Endothelial cell of umbilical vein (primary cell): ENCODE results near the gene KIF6.
A peak's percentile ranks its signal among the peaks of the same experiment; 100 is the strongest.

ENCODE experiments used
- CTCF ChIP-seq, 2 donors: IDR thresholded peaks; 1 replicate in 1 of 2; 2 replicates in 1 of 2; pipeline ENCODE4 v1.5.1; 2011; ENCODE audit warnings: low read length in 2 of 2, mild to moderate bottlenecking in 2 of 2, moderate library complexity in 2 of 2, control low read depth in 1 of 2, inconsistent platforms in 1 of 2, low read depth in 1 of 2; ENCODE audit not compliant: insufficient read depth in 1 of 2; ENCODE audit errors: extremely low read depth in 1 of 2
- JUN ChIP-seq: IDR thresholded peaks from 2 replicates; pipeline ENCODE4 v1.6.1; 2011; ENCODE audit warnings: borderline replicate concordance, low read depth; ENCODE audit not compliant: insufficient read length, insufficient read depth
- MAX ChIP-seq: IDR thresholded peaks from 2 replicates; pipeline ENCODE4 v1.6.1; 2011; ENCODE audit not compliant: insufficient read depth, insufficient read length
- MYC ChIP-seq: IDR thresholded peaks from one replicate; pipeline ENCODE4 v1.6.1; 2011; ENCODE audit warnings: mild to moderate bottlenecking, low read depth, low read length
- POLR2AphosphoS5 ChIP-seq: IDR thresholded peaks from 2 replicates; pipeline ENCODE4 v1.6.1; 2012; ENCODE audit warnings: low read depth, mild to moderate bottlenecking, control low read depth, low read length, moderate library complexity; ENCODE audit not compliant: insufficient read depth

- peak in 1 of 2 donors; percentile 12 for TF ChIP-seq CTCF (IDR thresholded peaks at IDR 0.05; ENCODE audit: extremely low read depth in 1 of 2, insufficient read depth in 1 of 2, low read depth in 1 of 2, low read length in 2 of 2)
- no peak for TF ChIP-seq MYC
- TF ChIP-seq MAX, result no peak
- no peak for TF ChIP-seq JUN
- no peak for TF ChIP-seq POLR2AphosphoS5
These were observed 335.8 kb downstream of the KIF6 start for GRCh38 chr6:39389484-39389767.
